ENCODE results near the gene AOPEP. TPM values are rescaled to one million over a fixed set of nuclear protein-coding genes. Genes with fewer than 3 reads are reported as not detected.

AOPEP gene
- total and polyA plus RNA-seq, 2 of the 13 experiments (the other 11 are each of a cell fraction or from before 2014, with no cell fraction given) = 22.2 to 41.6 TPM

GRCh38 chr9:94899464-94900221 lies 173.1 kb downstream of the AOPEP start (continued):
- no peak for TF ChIP-seq ZFP91 (CRISPR knock-in tag; IDR thresholded peaks at IDR 0.05; ENCODE audit: borderline replicate concordance)
- TF ChIP-seq CREB1 (IDR thresholded peaks at IDR 0.05) = no peak
- TF ChIP-seq CREB1 (CRISPR knock-in tag; IDR thresholded peaks at IDR 0.05) = peak; percentile 46; the same call in 1 of the 2 replicates
- TF ChIP-seq EZH2 (conservative IDR thresholded peaks at IDR 0.05; ENCODE audit: low read depth, low read length) = no peak
- peak; percentile 62 for TF ChIP-seq TEAD3 (CRISPR knock-in tag; optimal IDR thresholded peaks at IDR 0.05; ENCODE audit: borderline replicate concordance)
- no peak for TF ChIP-seq ZXDC (CRISPR knock-in tag; IDR thresholded peaks at IDR 0.05)
- TF ChIP-seq SATB2 (CRISPR knock-in tag; IDR thresholded peaks at IDR 0.05) = no peak
- no peak for TF ChIP-seq KLF13 (CRISPR knock-in tag; IDR thresholded peaks at IDR 0.05)
- TF ChIP-seq ZNF597 (CRISPR knock-in tag; IDR thresholded peaks at IDR 0.05) = no peak
- TF ChIP-seq CTCF (CRISPR knock-in tag; IDR thresholded peaks at IDR 0.05) = no peak
- TF ChIP-seq HMGXB3 (CRISPR knock-in tag; IDR thresholded peaks at IDR 0.05; ENCODE audit: borderline replicate concordance) = no peak
